ENCODE data around the gene AP5Z1. TPM values are rescaled to one million over a fixed set of nuclear protein-coding genes. Genes with fewer than 3 reads are reported as not detected.

AP5Z1 gene
- polyA plus RNA-seq, 1 of the 3 experiments (the other 2 are of a cell fraction): 29.5 TPM

GRCh38 chr7:4779118-4779517 lies 3.7 kb downstream of the AP5Z1 start:
- Histone ChIP-seq H3K4me3 (ENCODE audit: low read depth in 2 of 2, low read length in 1 of 2) (no peak overlapping the region), H3K27ac (ENCODE audit: low read depth in 2 of 2, low read length in 1 of 2) (no peak overlapping the region), H3F3A (replicated peaks; ENCODE audit: insufficient read depth) (peaks cover 3% of the 10 kb centered on the region), H2AFZ (ENCODE audit: low read depth) (no peak overlapping the region), H4K20me1 (ENCODE audit: insufficient read depth) (peaks cover 26% of the 10 kb centered on the region), H3K9me2 (no peaks in the 10 kb centered on the region), H3K79me2 (ENCODE audit: insufficient read depth) (peaks cover 54% of the 10 kb centered on the region), H3K4me1 (ENCODE audit: control insufficient read depth in 1 of 2, insufficient read depth in 2 of 2, low read depth in 1 of 2, low read length in 1 of 2) (peaks cover 9 to 17% of the 10 kb centered on the region in 2 experiments; a peak in 1 of 4 replicates), H3K9ac (no peak overlapping the region), H3K9me3 (no peaks in the 10 kb centered on the region), H3K27me3 (ENCODE audit: insufficient read depth) (no peaks in the 10 kb centered on the region), H3K36me3 (replicated peaks in 1 of 2; ENCODE audit: control insufficient read depth in 1 of 2, insufficient read depth in 2 of 2, low read length in 1 of 2) (peaks cover 5 to 34% of the 10 kb centered on the region in 2 experiments), H3K4me2 (no peak overlapping the region)
- no peak for DNase-seq
- TF ChIP-seq TCF12 (IDR thresholded peaks at IDR 0.05): no peak
- 93% methylated on average over 5 of the region's 5 CpGs for WGBS (ENCODE audit: low lambda C conversion rate)
- POLR2A ChIA-PET: interaction anchor here (1.0 kb wide), 1 partner anchor 104 kb away, joined by 3 read pairs; no protein-coding TSS in a partner anchor
- CTCF ChIA-PET: interaction anchor here (0.6 kb wide), 1 partner anchor 1662 kb away, joined by 3 read pairs; no protein-coding TSS in a partner anchor

DNA sequence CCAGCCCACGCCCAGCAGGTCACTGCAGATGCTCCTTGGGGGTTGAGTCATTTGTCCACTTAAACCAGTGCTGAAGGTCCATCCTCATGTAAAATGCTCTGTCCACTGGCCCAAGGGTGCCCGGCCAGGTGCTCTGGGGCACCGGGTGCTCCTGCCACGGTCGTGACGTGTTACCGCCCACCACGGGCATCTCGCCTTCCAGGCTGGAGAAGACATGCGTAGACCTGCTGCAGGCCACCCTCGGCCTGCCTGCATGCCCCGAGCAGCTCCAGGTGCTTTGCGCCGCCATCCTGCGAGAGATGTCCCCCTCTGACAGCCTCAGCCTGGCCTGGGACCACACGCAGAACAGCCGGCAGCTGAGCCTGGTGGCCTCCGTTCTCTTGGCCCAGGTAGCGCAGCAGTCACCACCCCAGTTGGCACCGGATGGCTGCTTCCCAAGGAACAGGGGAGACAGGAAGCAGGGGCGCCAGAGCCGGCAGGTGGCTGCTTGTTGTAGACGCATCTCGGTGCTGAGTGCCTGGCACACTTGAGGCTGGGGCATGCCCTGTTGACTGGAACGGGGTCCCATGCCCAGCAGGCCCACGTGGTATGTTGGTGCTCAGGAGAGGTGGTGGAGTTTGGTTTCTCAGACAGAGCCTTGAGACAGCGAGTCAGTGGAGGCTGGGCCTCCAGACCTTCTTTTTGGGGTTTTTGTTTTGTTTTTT lies 6.1 kb downstream of the AP5Z1 start:
- Histone ChIP-seq H3F3A (replicated peaks; ENCODE audit: insufficient read depth) (no peaks in the 10 kb centered on the region), H3K9me2 (no peaks in the 10 kb centered on the region), H3K4me2 (no peak overlapping the region), H3K9me3 (no peaks in the 10 kb centered on the region), H3K4me1 (ENCODE audit: control insufficient read depth in 1 of 2, insufficient read depth in 2 of 2, low read depth in 1 of 2, low read length in 1 of 2) (peaks cover 3 to 5% of the 10 kb centered on the region in 2 experiments; a peak in 1 of 4 replicates), H3K4me3 (ENCODE audit: low read depth in 2 of 2, low read length in 1 of 2) (no peak overlapping the region), H2AFZ (ENCODE audit: low read depth) (no peak overlapping the region), H3K36me3 (replicated peaks in 1 of 2; ENCODE audit: control insufficient read depth in 1 of 2, insufficient read depth in 2 of 2, low read length in 1 of 2) (peaks cover 13 to 57% of the 10 kb centered on the region in 2 experiments), H3K9ac (no peak overlapping the region), H3K27me3 (ENCODE audit: insufficient read depth) (no peaks in the 10 kb centered on the region), H3K79me2 (ENCODE audit: insufficient read depth) (peaks cover 44% of the 10 kb centered on the region), H3K27ac (ENCODE audit: low read depth in 2 of 2, low read length in 1 of 2) (no peak overlapping the region), H4K20me1 (ENCODE audit: insufficient read depth) (peaks cover 26% of the 10 kb centered on the region)
- ChIA-PET CTCF (interaction anchor here (1.5 to 9.2 kb wide), 2 partner anchors 10 to 17 kb away, joined by 5 to 63 read pairs; no protein-coding TSS in a partner anchor), POLR2A (no interaction called here)
- DNase-seq: no peak
- WGBS (ENCODE audit: low lambda C conversion rate): 97% methylated on average over 17 of the region's 27 CpGs
- TF ChIP-seq CTCF (IDR thresholded peaks at IDR 0.05) (no peak), YY1 (IDR thresholded peaks at IDR 0.05; ENCODE audit: low read depth) (no peak), GABPA (IDR thresholded peaks at IDR 0.05; ENCODE audit: low read depth) (no peak), NRF1 (IDR thresholded peaks at IDR 0.05; ENCODE audit: low read depth, low read length) (no peak), RAD21 (IDR thresholded peaks at IDR 0.05; ENCODE audit: low read length) (no peak)

DNA sequence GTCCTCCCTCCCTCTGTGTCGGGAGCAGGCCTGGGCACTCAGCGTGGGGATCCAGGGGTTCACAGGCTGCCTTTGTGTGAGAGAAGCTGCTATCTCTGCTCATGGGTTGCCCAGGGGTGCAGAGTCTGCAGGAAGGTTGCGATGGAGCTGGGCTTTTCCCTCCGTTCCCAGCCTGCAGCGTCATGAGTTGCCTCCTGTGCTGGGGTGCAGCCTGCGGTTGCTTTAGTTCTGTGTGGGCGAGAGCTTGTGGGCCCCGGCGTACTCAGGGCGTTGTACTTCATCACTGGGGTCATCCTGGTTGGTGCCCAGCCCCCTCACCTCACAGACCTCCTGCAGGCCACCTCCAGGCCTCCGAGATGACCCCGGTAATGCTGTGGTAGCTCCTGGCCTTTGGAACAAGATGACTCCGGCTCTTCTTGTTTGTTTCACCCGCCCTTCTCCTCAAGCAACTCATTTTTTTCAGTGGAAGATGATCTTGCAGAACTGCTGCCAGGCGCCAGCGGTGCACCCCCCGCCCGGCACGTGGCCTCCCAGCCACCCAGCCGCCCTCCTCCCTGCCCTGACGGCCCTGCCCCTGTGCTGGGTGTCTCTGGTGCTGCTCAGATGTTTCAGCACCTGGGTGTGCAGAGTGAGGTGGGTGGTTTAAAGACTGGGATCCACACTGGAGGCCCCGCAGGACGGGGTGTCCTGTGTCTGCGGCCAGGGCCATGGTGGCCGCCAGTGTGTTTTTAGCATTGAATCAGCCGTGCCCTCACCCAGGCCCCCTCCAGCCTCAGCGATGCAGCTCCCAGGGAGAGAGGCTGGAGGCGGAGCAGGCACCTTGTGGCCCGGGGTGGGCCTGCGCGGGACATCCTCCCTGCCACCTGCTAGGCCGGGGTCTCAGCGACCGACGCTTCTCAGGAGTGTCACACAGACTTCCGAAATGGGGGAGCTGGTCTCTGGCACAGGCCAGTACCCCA lies 7.2 kb downstream of the AP5Z1 start:
- Histone ChIP-seq H3K36me3 (replicated peaks in 1 of 2; ENCODE audit: control insufficient read depth in 1 of 2, insufficient read depth in 2 of 2, low read length in 1 of 2) (peaks cover 16 to 62% of the 10 kb centered on the region in 2 experiments), H3K9me3 (no peaks in the 10 kb centered on the region), H3K4me3 (ENCODE audit: low read depth in 2 of 2, low read length in 1 of 2) (no peak overlapping the region), H3F3A (replicated peaks; ENCODE audit: insufficient read depth) (no peaks in the 10 kb centered on the region), H2AFZ (ENCODE audit: low read depth) (no peak overlapping the region), H3K4me2 (no peak overlapping the region), H3K27me3 (ENCODE audit: insufficient read depth) (no peaks in the 10 kb centered on the region), H3K4me1 (ENCODE audit: control insufficient read depth in 1 of 2, insufficient read depth in 2 of 2, low read depth in 1 of 2, low read length in 1 of 2) (no peaks in the 10 kb centered on the region), H3K27ac (ENCODE audit: low read depth in 2 of 2, low read length in 1 of 2) (no peak overlapping the region), H3K9ac (no peak overlapping the region), H3K9me2 (no peaks in the 10 kb centered on the region), H4K20me1 (ENCODE audit: insufficient read depth) (peaks cover 26% of the 10 kb centered on the region), H3K79me2 (ENCODE audit: insufficient read depth) (peaks cover 33% of the 10 kb centered on the region)
- DNase-seq: no peak
- CTCF ChIA-PET: interaction anchor here (1.5 to 9.2 kb wide), 2 partner anchors 9 to 16 kb away, joined by 5 to 63 read pairs; no protein-coding TSS in a partner anchor
- no peak for TF ChIP-seq SMC3 (IDR thresholded peaks at IDR 0.05; ENCODE audit: low read depth, low read length)
- TF ChIP-seq TEAD4 (IDR thresholded peaks at IDR 0.05; ENCODE audit: borderline replicate concordance, insufficient read depth): no peak
- no peak for TF ChIP-seq TAF1 (IDR thresholded peaks at IDR 0.05; ENCODE audit: borderline replicate concordance, low read depth, low read length)
- no peak for TF ChIP-seq MAX (IDR thresholded peaks at IDR 0.05; ENCODE audit: low read depth)
- TF ChIP-seq FOXJ3 (CRISPR knock-in tag; IDR thresholded peaks at IDR 0.05): no peak
- 93% methylated on average over 28 of the region's 36 CpGs for WGBS (ENCODE audit: low lambda C conversion rate)
- POLR2A ChIA-PET: no interaction called here

All from SK-N-SH (cell line).